ENCODE measurements around the gene OSCP1. TPM values are rescaled to one million over a fixed set of nuclear protein-coding genes. Genes with fewer than 3 reads are reported as not detected.

Gene OSCP1
- polyA plus RNA-seq, 4 donors, result 10.2 to 23.9 (median 21.5) TPM

DNA sequence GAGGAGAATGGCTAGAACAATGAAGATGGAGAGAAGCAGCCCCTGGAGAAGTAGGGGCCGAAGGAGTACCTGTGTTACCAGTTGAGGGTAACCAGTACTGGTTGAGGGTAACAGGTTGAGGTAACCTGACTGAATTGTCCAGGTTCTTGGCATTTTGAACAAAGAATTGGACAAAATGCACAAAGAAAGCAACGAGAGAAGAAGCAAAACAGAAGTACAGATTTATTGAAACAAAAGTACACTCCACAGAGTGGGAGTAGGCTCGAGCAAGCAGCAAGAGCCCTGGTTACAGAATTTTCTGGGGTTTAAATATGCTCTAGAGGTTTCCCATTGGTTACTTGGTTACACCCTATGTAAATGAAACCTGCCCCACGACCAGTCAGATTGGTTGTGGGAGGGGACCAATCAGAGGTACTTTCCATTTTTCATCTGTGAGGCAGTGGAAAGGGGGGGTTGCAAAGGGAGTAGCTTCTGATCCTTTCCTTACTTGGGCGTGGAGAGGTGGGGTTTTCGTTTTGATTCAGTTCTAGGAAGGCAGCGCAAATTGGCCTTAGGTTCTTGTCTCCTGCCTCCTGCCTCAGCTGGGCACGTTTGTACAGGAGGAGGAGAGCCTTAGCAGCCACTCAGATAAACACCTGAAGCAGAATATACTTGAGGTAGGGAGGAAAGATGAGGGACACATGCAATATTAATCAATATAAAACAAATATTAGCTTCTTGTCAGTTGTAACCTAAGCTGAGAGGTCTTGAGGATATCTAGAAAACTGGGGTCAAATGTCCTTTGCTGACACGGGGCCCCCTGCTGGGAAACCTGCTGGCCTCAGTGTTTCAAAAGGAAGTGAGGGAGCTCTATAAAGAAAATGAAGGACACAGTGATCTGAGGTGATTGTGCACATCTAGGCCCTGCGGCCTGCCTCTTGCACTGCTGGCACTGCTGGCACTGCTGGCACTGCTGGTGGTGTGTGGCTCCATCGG, 38.3 kb downstream of the OSCP1 start:
- no peak for DNase-seq (ENCODE audit: low read depth in 4 of 4, low spot score in 3 of 4)

DNA sequence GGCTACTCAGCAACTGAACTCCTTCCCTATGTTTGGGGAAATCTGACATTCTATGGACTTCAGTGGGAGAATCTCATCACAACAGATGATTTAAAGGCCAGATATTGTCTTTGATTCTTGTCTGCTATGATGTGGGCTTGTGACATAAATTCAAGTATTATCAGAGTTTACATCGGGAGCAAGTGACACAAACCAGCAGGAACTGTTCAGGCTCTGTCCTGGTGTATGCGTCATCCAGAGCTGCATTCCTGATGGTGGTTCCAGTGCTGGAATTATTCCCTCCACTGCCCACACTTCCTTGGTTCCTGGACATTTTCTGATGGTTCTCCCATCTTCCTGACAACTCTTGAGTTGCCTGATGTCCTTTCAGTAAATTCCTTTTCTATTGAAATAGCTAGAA, 41.8 kb downstream of the OSCP1 start:
- DNase-seq (ENCODE audit: low read depth in 4 of 4, low spot score in 3 of 4), result no peak

DNA sequence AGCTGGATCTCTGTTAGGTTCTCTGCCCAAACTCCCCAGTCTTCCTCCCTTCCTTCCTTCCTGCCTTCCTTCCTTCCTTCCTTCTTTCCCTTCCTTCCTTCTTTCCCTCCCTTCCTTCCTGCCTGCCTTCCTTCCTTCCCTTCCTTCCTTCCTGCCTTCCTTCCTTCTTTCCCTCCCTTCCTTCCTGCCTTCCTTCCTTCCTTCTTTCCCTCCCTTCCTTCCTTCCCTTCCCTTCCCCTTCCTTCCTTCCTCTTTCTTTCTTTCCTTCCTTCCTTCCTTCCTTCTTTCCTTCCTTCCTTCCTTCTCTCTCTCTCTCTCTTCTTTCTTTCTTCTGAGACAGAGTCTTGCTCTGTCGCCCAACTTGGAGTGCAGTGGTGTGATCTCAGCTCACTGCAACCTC, 43.8 kb downstream of the OSCP1 start:
- DNase-seq (ENCODE audit: low read depth in 4 of 4, low spot score in 3 of 4), result no peak

DNA sequence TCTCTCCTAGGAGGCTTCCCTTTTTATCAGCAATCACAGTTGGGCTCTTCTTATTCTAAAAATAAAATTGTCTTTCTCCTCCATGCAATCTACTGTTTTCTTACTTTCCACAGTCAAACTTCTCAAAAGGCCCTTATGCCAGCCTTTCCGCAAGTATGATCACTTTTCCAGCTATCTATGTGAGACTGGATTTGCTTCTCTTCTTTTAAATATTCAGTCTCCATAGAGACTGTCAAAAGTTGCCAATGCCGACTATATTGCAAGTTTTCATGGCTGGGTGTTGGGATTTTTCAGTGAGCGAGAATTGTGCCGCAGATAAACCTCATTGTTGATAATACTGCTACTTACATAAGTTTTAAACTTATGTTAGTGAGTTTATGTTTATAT, 47.8 kb downstream of the OSCP1 start:
- no peak for DNase-seq (ENCODE audit: low read depth in 4 of 4, low spot score in 3 of 4)

DNA sequence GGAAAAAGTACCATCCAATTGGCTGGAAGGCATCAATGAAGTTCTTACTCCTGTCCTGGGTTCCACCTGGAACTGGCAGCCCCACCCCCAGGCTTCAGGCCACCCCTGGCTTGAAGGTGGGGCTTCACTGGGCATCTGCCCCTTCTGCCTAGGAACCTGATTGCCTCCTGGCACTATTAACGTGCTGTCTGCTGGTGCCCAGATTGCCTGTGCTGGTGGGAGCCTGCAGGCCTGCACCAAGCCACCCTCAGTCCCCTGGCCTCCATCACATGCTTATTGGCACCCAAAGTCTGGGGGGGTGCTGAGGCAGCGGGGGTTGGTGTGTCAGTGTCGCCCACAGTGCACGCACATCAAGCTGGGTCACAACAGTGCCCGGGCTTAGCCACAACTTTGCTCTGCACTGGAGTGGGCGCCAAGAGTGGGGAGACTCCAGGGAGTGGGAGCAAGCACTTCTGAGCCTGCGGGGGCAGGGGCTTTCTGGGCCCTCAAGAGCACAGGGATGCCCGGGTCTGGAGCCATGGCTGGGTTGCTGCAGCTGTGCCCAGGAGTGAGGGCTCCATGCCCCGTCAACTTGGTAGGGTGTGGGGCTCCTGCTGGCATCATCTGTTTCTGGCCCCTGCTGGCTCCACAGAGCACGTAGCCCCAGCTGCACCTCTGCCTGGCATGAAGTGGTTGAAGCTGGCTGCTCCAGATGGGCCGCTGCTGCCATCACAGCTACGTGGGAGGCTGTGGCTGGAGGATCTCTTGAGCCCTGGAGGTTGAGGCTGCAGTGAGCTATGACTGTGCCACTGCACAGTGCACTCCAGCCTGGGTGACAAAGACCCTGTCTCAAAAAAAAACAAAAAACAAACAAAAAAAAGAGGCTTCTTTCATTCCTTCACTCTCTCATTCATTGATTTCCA, 48.4 kb downstream of the OSCP1 start:
- DNase-seq (ENCODE audit: low read depth in 4 of 4, low spot score in 3 of 4), result no peak

DNA sequence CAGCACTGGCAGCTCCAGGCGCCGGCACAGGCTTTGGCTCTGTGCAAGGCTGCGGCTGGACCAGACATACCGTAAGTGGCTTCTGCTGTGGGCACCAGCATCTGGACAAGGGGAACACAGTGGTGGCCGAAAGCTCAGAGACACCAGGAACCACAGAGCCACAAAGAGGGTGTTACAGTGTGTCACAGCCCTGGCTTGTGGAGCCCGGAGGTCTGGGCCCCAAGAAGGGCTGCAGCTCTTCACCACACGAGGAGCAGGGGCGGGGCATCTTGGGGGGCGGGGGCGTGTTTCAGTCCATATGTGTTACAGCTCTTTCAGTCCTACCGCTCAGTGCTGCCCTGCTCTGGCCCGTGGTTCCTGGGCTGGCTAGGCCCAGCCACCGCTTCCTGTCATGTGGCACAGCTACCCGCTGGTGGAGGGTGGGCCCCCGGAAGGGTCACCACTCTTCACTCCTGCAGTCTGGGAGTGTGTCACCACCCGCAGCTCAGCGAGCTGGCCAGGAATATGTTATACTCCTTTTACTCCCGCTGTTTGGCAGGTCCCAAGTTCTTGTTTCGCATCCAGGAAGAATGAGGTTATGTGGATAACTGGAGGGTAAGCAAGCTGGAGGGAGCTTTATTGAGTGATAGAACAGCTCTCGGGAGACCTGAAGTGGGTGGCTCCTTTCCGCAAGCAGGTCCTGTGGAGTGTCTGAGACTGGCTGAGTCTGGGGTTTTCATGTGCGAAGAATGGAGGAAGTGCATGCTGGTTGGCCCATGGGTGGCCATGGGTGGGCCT, 49.2 kb downstream of the OSCP1 start:
- no peak for DNase-seq (ENCODE audit: low read depth in 4 of 4, low spot score in 3 of 4)

DNA sequence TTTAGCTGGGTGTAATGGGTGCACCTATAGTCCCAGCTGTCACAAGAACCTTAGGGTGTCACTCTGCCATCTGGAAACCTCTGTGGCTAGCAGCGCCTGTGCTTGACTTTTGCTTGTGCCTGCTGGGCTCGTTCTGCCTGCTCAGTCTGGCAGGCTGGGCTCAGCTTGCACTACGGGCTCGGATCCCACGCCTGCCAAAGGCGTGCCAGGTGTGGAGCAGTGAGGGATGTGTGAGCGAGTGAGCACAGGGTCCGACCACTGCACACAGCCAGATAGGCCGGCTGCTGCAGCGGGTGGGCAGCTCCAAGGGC, 49.8 kb downstream of the OSCP1 start:
- DNase-seq (ENCODE audit: low read depth in 4 of 4, low spot score in 3 of 4), result no peak

DNA sequence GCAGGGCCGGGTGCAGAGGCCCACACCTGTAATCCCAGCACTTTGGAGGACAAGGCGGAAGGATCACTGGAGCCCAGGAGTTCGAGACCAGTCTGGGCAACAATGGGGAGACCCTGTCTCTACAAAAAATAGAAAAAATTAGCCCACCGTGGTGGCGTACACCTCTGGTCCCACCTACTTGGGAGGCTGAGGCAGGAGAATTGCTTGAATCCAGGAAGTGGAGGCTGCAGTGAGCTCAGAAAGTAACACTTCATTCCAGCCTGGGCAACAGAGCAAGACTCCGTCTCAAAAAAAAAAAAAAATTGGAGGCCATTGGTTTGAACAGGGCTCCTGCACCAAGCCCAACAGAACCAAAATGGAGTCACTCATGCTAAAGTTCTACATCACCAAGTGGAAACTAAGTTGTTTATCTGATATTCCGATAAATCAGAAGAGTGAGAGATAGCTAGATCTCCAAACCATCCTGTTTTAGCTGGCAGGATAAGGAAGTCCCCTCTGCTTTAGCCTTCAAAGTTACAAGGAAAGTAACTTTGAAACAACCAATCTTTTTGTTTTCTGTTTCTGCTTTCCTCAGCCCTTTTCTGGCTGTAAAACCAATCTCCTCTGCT, 51.8 kb downstream of the OSCP1 start:
- no peak for DNase-seq (ENCODE audit: low read depth in 4 of 4, low spot score in 3 of 4)

DNA sequence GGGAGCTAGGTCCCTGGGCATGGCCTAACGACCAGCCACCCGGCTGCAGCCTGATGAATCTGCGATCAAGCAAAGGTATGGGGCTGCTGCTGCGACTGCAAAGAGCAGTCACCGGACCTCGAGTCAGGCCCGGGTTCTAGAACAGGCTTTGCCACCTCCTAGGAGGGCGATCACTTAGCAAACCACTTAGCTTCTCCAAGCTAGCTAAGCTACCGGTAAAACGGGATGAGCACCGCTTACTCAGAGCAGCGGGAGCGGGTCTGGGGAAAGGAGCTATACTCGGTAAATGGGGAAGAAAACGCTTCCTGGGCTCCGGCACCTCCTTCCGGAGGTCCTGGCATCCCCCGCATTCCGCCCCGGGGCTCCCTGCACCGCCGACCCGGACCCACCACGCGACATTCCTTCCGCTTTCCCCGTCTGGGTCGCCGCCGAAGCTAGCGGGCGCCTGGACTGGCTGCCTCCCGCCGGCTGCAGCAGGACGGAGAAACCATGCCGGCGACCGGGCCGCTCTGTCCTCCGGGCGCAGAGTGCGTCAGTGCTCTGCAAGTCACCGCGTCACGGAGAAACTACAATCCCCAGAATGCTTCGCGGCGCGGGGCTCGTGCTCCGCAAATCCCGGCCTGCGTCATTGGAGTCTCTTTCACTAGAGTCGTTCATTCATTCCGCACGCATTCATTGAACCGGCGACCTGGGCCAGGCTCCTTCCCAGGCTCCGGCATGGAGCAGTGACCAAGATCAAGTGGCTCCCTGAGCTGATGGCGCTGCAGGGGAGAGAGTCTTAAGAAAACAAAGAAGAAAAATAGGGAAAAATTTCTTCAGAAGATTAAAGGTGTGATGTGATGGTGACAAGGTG, 52.6 kb downstream of the OSCP1 start, which contains the start of gene LSM10:
Gene LSM10 (minus strand): TSS at position 531 of the 853 bp plus-strand sequence. CDS start 3,779 bp downstream, outside the sequence.
- peak in 3 of 4 donors; percentile 80 to 92 (median 87) for DNase-seq (ENCODE audit: low read depth in 4 of 4, low spot score in 3 of 4)

DNA sequence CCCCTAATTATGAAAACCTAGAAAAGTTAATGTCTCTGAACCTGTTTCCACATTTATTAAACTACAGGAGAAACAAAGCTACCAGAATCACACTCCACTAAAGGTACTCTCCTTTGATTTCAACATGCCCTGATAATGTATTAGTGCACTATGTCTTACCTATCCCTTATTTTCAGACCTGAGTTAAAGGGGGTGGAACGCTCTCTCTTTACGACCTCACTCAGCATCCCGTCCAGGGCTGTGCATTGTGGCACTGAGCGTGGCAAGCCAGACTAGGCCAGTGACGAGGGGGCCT, 53.2 kb downstream of the OSCP1 start:
- no peak for DNase-seq (ENCODE audit: low read depth in 4 of 4, low spot score in 3 of 4)

DNA sequence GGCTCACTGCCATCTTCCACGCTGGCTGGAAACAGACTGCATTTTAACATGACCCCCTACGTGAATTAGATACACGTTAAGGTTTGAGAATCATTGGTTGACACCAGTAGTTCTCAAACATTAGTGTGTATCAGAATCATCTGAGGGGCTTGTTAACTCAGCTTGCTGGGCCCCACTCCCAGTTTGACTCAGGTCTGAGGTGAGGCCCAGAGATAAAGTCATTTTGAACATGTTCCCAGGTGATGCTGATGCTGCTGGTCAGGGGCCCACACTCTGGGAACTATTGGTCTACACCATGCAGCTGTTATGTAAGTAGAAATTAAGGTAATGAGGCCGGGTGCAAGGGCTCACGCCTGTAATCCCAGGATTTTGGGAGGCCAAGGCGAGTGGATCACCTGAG, 53.9 kb downstream of the OSCP1 start:
- no peak for DNase-seq (ENCODE audit: low read depth in 4 of 4, low spot score in 3 of 4)

DNA sequence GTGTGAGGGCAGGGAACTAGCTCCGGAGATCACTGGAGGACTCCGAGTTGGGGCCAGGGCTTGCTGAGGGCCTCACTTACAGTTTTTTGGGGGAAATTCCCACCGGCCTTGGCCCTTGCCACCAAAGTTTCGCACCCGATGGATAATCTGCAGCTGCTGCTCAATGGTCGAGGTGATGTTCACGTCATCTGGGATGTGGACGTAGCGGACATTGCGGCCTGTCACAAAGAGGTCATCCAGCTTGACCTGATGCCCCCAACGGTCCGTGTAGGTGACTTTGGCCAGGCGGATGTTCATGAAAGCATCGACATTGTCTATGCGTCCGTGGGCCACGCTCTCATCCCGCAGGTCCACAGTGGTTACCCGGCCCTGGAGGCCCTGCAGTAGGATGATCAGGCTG, 56.6 kb downstream of the OSCP1 start:
- no peak for DNase-seq (ENCODE audit: low read depth in 4 of 4, low spot score in 3 of 4)

DNA sequence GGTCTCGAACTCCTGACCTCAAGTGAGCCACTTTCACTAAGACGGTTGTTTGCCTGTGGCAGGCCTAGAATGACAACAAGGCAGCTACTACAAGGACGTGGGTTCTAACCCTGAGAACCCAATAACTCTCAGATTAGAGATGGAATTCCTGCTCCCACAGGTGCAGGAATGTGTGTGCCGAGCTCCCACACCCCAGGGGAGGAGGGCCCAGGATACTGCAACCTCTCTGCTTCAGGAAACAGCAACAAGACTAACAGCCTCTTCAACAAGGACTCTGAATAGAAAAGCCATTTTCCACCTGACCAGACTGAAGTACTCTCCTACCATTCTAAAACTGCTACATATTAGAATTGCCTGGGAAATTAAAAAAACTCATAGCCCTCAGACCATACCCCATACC, 57.4 kb downstream of the OSCP1 start:
- no peak for DNase-seq (ENCODE audit: low read depth in 4 of 4, low spot score in 3 of 4)

DNA sequence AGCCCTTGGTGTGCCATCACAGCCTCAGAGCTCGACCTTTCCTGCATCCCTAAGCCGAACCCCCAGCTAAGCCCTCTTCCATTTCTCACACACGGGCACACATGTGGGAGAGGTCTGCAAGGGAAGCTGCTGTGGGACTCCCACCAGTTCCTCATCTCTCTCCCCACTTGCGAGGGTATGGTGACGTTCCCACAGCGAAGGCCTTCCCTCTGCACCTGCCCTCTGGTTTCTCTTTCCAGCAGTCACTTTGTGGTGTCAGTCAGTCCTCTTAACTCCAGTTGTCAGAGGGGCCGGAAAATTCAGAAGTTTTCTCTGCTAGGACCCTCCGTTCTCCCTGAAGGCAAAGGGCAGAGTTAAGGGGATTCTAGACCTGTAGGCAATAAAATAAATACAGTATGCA, 59.0 kb downstream of the OSCP1 start:
- no peak for DNase-seq (ENCODE audit: low read depth in 4 of 4, low spot score in 3 of 4)

DNA sequence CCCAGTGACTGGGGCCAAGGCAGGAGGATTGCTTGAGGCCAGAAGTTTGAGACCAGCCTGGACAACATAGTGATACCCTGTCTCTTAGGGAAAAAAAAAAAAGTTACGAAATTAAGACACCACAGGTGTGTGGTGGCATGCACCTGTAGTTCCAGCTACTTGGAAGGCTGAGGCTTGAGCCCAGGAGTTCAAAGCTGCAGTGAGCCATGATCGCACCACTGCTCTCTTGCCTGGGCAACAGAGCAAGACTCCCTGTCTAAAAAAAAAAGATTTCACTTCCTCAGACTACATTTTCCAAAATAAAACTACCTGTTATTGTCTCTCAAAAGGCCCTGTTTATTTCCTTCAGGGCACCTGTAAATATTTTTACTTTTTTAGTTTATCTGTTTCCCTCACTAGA, 59.8 kb downstream of the OSCP1 start:
- no peak for DNase-seq (ENCODE audit: low read depth in 4 of 4, low spot score in 3 of 4)

DNA sequence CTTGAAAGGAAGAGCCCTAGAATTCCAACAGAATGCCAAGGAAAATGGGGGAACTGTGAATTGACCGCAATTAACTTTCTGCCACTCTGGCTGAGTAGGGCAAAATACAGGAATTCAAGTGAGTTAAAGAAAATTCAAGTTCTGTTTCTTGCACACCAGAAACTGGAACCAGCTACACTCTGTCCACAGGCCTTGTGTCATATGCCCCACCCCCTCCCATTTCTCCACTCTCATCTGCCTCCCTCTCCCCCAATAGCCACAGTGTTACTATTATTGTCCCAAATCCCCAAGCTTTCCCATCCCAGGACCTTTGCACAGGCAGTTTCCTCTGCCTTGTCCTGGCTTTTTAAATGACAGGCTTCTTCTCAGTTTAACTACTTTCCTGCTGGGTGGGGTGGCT, 60.3 kb downstream of the OSCP1 start:
- no peak for DNase-seq (ENCODE audit: low read depth in 4 of 4, low spot score in 3 of 4)

DNA sequence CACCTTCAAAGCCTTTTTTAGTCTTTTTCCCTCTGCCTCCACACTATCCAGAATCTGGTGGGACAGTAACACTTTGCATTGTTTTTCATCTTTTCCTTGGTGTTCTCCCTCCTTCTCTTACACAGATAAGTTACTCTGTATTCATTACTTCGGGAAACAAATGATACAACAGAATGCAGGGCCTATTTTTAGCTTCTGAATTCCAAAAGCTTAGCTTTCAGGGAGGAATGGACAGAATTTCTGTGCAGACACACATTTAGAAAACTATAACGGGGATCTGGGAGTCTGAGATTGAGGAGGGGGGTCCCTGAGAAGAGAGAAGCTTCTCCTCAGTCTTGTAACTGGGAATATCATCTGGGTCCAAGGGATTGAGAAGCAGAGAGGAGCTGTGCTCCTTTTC, 61.0 kb downstream of the OSCP1 start:
- DNase-seq (ENCODE audit: low read depth in 4 of 4, low spot score in 3 of 4), result no peak

DNA sequence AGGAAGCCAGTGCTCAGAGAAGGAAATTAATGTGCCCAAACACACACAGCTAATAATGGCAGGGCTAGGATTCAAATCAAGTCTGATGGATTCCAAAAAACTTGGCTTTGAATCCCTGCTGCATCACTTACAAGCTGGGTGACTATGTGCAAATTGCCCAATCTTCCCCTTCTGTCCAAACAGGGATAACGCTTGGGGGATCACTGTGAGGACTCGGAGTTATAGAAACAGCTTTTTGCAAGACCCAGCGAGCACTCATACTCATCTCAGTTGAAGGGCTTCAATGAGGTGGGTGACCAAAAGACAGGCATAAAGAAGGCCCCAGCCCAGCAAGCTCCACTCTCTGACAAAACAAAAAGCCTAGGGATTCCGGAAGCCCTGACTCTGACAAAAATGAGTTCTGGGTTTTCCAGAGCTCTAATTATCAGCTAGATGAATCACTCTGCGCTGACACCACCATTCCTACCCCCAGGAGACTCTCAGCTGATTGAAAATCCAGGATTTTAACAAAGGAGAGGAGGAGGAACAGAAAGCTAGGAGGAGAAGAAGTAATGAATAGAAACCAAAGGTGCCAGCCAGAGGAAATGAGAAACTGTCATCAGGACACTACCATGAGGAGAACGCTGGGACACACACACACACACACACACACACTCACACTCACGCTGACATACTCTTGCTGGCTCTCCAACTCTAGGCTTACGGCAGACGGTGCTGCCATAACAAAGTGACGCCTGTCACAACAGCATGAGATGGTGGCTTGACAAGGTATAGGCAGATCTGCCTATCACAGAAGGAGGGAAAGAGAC, 62.9 kb downstream of the OSCP1 start:
- no peak for DNase-seq (ENCODE audit: low read depth in 4 of 4, low spot score in 3 of 4)
